GM10266 (cell line): ENCODE measurements around the gene PAMR1.

ENCODE experiments used
- DNase-seq: peaks from one replicate; pipeline ENCODE4 v3.0.0; 2012; ENCODE audit errors: extremely low spot score
- CTCF ChIP-seq: IDR thresholded peaks from 2 replicates; pipeline ENCODE4 v1.5.1; 2012; ENCODE audit warnings: mild to moderate bottlenecking, low read depth; ENCODE audit not compliant: control insufficient read depth, insufficient read depth; ENCODE audit errors: missing control alignments

Gene PAMR1

GRCh38 chr11:35500744-35501143 lies 24.7 kb downstream of the PAMR1 start:
- no peak for TF ChIP-seq CTCF

GRCh38 chr11:35496416-35496815 lies 29.0 kb downstream of the PAMR1 start:
- TF ChIP-seq CTCF: no peak

More at GRCh38 chr11:35500744-35501143, 24.7 kb downstream of the PAMR1 start:
- no peak for DNase-seq

GRCh38 chr11:35494957-35495490 lies 30.4 kb downstream of the PAMR1 start:
- DNase-seq: no peak
- no peak for TF ChIP-seq CTCF

More at GRCh38 chr11:35496416-35496815, 29.0 kb downstream of the PAMR1 start:
- no peak for DNase-seq

- no peak for DNase-seq
- no peak for TF ChIP-seq CTCF
Observed at GRCh38 chr11:35491231-35491871, 34.1 kb downstream of the PAMR1 start.

GRCh38 chr11:35488117-35488516 lies 37.3 kb downstream of the PAMR1 start:
- TF ChIP-seq CTCF: no peak

GRCh38 chr11:35487532-35488078 lies 37.8 kb downstream of the PAMR1 start:
- DNase-seq: no peak
- TF ChIP-seq CTCF: no peak

More at GRCh38 chr11:35488117-35488516, 37.3 kb downstream of the PAMR1 start:
- DNase-seq: no peak

- no peak for DNase-seq
- no peak for TF ChIP-seq CTCF
Observed at GRCh38 chr11:35486934-35487333, 38.5 kb downstream of the PAMR1 start.
